ENCODE measurements around the gene ANKRD44.
"Not testable (repeated sequence)": the region's sequence is repeated elsewhere in the genome, so short reads cannot be mapped to it uniquely, and the experiment has no call there.

ANKRD44 gene

GRCh38 chr2:197031803-197032202, 278.8 kb downstream of the ANKRD44 start:
- no peak overlapping the region for H3K4me3 ChIP-seq (ENCODE audit: low read depth, low read length)
- TF ChIP-seq, protein P1, sequence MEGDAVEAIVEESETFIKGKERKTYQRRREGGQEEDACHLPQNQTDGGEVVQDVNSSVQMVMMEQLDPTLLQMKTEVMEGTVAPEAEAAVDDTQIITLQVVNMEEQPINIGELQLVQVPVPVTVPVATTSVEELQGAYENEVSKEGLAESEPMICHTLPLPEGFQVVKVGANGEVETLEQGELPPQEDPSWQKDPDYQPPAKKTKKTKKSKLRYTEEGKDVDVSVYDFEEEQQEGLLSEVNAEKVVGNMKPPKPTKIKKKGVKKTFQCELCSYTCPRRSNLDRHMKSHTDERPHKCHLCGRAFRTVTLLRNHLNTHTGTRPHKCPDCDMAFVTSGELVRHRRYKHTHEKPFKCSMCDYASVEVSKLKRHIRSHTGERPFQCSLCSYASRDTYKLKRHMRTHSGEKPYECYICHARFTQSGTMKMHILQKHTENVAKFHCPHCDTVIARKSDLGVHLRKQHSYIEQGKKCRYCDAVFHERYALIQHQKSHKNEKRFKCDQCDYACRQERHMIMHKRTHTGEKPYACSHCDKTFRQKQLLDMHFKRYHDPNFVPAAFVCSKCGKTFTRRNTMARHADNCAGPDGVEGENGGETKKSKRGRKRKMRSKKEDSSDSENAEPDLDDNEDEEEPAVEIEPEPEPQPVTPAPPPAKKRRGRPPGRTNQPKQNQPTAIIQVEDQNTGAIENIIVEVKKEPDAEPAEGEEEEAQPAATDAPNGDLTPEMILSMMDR (IDR thresholded peaks at IDR 0.05; ENCODE audit: low read depth, low read length), result no peak

- no peak overlapping the region for H3K4me3 ChIP-seq (ENCODE audit: low read depth, low read length)
- TF ChIP-seq, protein P1 (IDR thresholded peaks at IDR 0.05; ENCODE audit: low read depth, low read length), result no peak
Measured at GRCh38 chr2:197030090-197030489, 280.5 kb downstream of the ANKRD44 start.

DNA sequence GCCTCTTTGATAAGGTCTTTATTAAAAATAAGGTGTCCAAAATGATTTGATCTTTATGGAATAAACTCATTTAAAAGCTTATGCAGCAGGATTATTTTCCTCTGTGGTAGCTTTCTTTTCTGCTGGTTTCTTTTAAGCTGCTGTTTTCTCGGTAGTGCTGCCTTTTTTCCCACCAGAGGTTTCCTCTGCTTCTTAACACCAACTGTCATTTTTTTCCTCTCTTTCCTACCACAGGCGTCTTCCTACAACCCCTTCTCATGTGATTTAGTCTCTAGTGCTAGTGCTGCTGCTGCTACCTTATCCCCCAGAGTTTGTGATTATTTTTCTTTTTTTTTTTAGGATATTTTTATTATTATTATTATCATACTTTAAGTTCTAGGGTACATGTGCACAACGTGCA, 281.9 kb downstream of the ANKRD44 start:
- no peak overlapping the region for H3K4me3 ChIP-seq (ENCODE audit: low read depth, low read length)
- TF ChIP-seq, protein P1 (IDR thresholded peaks at IDR 0.05; ENCODE audit: low read depth, low read length), result no peak

DNA sequence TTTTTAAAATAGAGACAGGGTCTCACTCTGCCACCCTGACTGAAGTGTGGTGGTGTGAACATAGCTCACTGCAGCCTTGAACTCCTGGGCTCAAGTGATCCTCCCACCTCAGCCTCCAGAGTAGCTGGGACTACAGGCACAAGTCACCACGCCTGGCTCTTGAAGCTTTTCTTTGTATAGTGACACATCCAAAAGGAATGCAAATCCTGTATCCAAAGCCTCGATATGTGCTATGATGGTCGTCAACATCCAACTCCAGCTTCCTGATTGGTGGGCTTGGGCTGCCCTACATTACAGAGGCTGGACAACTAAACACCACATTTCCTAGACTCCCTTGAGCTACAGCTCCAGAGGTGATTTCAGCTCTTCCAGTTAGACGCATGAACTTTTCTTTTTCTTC, 282.4 kb downstream of the ANKRD44 start:
- no peak overlapping the region for H3K4me3 ChIP-seq (ENCODE audit: low read depth, low read length)
- TF ChIP-seq, protein P1 (IDR thresholded peaks at IDR 0.05; ENCODE audit: low read depth, low read length), result no peak

DNA sequence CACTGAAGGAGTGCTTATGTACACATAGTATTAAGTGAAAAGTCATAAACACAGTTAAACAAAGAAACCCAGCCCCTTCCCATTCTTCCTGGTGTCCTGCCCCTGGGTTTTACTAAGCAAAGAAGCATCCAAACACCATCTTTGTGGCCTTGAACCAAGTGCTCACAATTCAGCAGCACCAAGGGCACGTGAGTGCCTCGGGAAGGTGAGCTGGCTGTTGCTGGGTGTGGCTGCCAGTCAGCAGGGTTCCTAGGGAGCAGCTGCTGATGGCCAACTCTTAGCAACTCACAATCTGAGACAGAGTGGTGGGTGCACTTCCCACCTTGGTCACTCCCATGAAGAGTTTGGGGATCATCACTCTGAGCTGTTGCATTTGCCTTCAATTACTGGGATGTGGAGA, 286.4 kb downstream of the ANKRD44 start:
- no peak overlapping the region for H3K4me3 ChIP-seq (ENCODE audit: low read depth, low read length)
- TF ChIP-seq, protein P1 (IDR thresholded peaks at IDR 0.05; ENCODE audit: low read depth, low read length), result no peak

DNA sequence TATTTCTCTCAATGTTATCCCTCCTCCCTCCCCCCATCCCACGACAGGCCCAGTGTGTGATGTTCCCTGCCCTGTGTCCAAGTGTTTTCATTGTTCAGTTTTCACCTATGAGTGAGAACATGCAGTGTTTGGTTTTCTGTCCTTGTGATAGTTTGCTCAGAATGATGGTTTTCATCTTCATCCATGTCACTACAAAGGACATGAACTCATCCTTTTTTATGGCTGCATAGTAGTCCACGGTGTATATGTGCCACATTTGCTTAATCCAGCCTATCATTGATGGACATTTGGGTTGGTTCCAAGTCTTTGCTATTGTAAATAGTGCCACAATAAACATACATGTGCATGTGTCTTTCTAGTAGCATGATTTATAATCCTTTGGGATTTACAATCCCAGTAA, 289.7 kb downstream of the ANKRD44 start:
- not testable (repeated sequence) for H3K4me3 ChIP-seq (ENCODE audit: low read depth, low read length)

GRCh38 chr2:197013098-197013497, 297.5 kb downstream of the ANKRD44 start:
- TF ChIP-seq, protein P1 (IDR thresholded peaks at IDR 0.05; ENCODE audit: low read depth, low read length), result no peak
- no peak overlapping the region for H3K4me3 ChIP-seq (ENCODE audit: low read depth, low read length)
